MCF 10A (cell line): ENCODE measurements around the gene KIAA0513. TPM values are rescaled to one million over a fixed set of nuclear protein-coding genes. Genes with fewer than 3 reads are reported as not detected.

Experiments used
- BruUV-seq: library from RNA; stranded (reverse); fragments of 400-500 nt; replicated peaks from 2 replicates; lab custom pipeline; 2021; lab: Mats Ljungman, UMichigan
- CTCF ChIA-PET: fragments of 300-600 bp; sonication (Branson Sonifier 250); formaldehyde crosslinking; extraction: SDS; loops from one replicate; lab custom pipeline; 2021; ENCODE audit warnings: antibody characterized with exemption, inconsistent platforms; lab: Yijun Ruan, JAX
- POLR2A ChIA-PET: fragments of 300-600, 350-650 bp; sonication (Branson Sonifier 250); formaldehyde crosslinking; extraction: SDS; loops from one replicate; lab custom pipeline; 2020; ENCODE audit warnings: antibody characterized with exemption, inconsistent platforms; lab: Yijun Ruan, JAX
- DNase-seq: peaks from one replicate; pipeline ENCODE4 v3.0.0-alpha.2; 2018; ENCODE audit not compliant: unreplicated experiment
- H3K27ac Mint-ChIP-seq: one replicate; pipeline ENCODE4 v1.8.0; 2022; ENCODE audit warnings: mild to moderate bottlenecking, low read depth, mixed read lengths; ENCODE audit not compliant: unreplicated experiment
- H3K27me3 Mint-ChIP-seq: one replicate; pipeline ENCODE4 v1.8.0; 2022; ENCODE audit warnings: mixed read lengths; ENCODE audit not compliant: insufficient read depth, unreplicated experiment
- H3K36me3 Mint-ChIP-seq: one replicate; pipeline ENCODE4 v1.8.0; 2022; ENCODE audit warnings: mild to moderate bottlenecking, moderate library complexity, mixed read lengths; ENCODE audit not compliant: insufficient read depth, unreplicated experiment
- H3K4me1 Mint-ChIP-seq: one replicate; pipeline ENCODE4 v1.8.0; 2022; ENCODE audit warnings: mixed read lengths; ENCODE audit not compliant: insufficient read depth, unreplicated experiment
- H3K4me3 Mint-ChIP-seq: one replicate; pipeline ENCODE4 v1.8.0; 2022; ENCODE audit warnings: mild to moderate bottlenecking, moderate library complexity, mixed read lengths; ENCODE audit not compliant: unreplicated experiment
- H3K9me3 Mint-ChIP-seq: one replicate; pipeline ENCODE4 v1.8.0; 2022; ENCODE audit warnings: mixed read lengths; ENCODE audit not compliant: unreplicated experiment
- intact Hi-C: fragments of 100-400 bp; cut with micrococcal nuclease; formaldehyde crosslinking; loops from 2 replicates; pipeline ENCODE4 v1.14.1; 2022
- total RNA-seq: library from RNA; stranded (reverse); gene quantifications from 2 replicates; pipeline ENCODE4 v1.2.3, GENCODE V29; 2022
- TF ChIP-seq, protein P1 (sequence below): fragments of 200-600 bp; IDR thresholded peaks from one replicate; pipeline ENCODE4 v1.8.0; 2022; ENCODE audit warnings: antibody characterized with exemption, mild to moderate bottlenecking; ENCODE audit not compliant: unreplicated experiment

Gene KIAA0513
- total RNA-seq, 1 experiment from 2014 or later, result 4.2 TPM

GRCh38 chr16:85098565-85098964 is 71.0 kb downstream of the KIAA0513 start:
- TF ChIP-seq, protein P1, sequence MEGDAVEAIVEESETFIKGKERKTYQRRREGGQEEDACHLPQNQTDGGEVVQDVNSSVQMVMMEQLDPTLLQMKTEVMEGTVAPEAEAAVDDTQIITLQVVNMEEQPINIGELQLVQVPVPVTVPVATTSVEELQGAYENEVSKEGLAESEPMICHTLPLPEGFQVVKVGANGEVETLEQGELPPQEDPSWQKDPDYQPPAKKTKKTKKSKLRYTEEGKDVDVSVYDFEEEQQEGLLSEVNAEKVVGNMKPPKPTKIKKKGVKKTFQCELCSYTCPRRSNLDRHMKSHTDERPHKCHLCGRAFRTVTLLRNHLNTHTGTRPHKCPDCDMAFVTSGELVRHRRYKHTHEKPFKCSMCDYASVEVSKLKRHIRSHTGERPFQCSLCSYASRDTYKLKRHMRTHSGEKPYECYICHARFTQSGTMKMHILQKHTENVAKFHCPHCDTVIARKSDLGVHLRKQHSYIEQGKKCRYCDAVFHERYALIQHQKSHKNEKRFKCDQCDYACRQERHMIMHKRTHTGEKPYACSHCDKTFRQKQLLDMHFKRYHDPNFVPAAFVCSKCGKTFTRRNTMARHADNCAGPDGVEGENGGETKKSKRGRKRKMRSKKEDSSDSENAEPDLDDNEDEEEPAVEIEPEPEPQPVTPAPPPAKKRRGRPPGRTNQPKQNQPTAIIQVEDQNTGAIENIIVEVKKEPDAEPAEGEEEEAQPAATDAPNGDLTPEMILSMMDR, result no peak
- no TSS peak for BruUV-seq
- no peak overlapping the region for H3K4me3 Mint-ChIP-seq
- DNase-seq, result no peak
- POLR2A ChIA-PET, result no interaction called here
- intact Hi-C loops, result no loop called here
- peaks cover 10% of the 10 kb centered on the region for H3K27me3 Mint-ChIP-seq
- no peaks in the 10 kb centered on the region for H3K4me1 Mint-ChIP-seq
- H3K27ac Mint-ChIP-seq, result no peak overlapping the region
- no peaks in the 10 kb centered on the region for H3K9me3 Mint-ChIP-seq
- H3K36me3 Mint-ChIP-seq, result no peaks in the 10 kb centered on the region
- CTCF ChIA-PET, result interaction anchor here (0.6 to 1.7 kb wide), 2 partner anchors 16 to 31 kb away, joined by 3 read pairs; no protein-coding TSS in a partner anchor

DNA sequence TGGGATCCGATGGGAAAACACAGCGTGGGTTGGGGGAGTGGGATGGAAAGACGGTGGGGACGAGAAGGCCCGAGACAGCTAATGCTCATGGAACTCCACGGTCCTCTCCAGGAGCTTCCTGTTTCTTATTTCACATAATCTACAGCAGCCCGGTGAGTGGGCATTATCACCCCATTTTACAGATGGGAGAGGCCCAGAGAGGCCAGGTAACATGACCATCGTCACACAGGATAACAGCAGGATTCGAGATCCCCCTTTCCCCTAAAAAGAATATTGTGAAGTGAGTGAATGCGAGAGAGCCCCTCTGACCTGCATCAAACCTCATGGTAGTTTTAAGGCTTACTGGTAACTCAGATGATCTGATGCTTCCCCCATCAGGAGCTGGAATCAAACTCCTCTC is 72.7 kb downstream of the KIAA0513 start:
- no TSS peak for BruUV-seq
- no peaks in the 10 kb centered on the region for H3K36me3 Mint-ChIP-seq
- intact Hi-C loops, result no loop called here
- CTCF ChIA-PET, result interaction anchor here (0.6 to 1.1 kb wide), 2 partner anchors 13 to 320 kb away, joined by 3 to 6 read pairs; no protein-coding TSS in a partner anchor
- no peak overlapping the region for H3K27ac Mint-ChIP-seq
- H3K4me3 Mint-ChIP-seq, result no peak overlapping the region
- H3K4me1 Mint-ChIP-seq, result no peaks in the 10 kb centered on the region
- POLR2A ChIA-PET, result no interaction called here
- H3K27me3 Mint-ChIP-seq, result no peaks in the 10 kb centered on the region
- no peaks in the 10 kb centered on the region for H3K9me3 Mint-ChIP-seq
- TF ChIP-seq, protein P1, result no peak
- DNase-seq, result no peak

DNA sequence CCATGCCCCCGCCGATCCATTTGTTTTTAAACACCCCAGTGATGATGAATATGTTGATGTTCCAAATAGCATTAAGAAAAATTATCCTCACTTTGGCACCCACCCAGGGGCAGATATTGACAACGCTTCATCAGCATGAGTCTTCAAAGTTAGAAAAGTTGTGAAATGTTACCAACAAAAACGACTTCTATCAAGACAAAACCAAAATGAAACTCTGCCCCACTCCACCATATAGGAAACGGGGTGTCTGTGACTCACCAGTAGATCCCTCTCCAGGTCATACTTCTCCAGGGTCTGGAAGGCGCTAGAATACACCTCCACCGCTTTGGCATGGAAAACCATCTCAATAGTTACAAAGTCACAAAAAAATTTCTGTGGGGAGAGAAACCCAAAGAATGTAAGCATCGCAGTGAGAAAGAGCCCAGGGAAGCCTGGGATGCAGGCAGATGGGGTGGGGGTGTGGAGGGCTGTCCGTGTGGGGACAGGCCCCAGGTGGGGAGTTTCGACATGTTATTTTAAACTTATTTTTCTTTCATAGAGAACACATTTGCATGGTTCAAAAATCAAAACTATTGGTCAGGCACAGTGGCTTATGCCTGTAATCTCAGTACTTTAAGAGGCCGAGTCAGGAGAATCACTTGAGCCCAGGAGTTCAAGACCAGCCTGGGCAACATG is 74.5 kb downstream of the KIAA0513 start:
- Mint-ChIP-seq H3K4me1 (no peaks in the 10 kb centered on the region), H3K4me3 (no peak overlapping the region), H3K9me3 (no peaks in the 10 kb centered on the region), H3K36me3 (no peaks in the 10 kb centered on the region), H3K27ac (no peak overlapping the region), H3K27me3 (no peaks in the 10 kb centered on the region)
- TF ChIP-seq, protein P1, result no peak
- ChIA-PET CTCF (interaction anchor here (0.7 to 1.4 kb wide), 2 partner anchors 13 to 139 kb away, joined by 3 to 4 read pairs; no protein-coding TSS in a partner anchor), POLR2A (no interaction called here)
- intact Hi-C loops, result no loop called here
- BruUV-seq, result no TSS peak
- DNase-seq, result no peak

DNA sequence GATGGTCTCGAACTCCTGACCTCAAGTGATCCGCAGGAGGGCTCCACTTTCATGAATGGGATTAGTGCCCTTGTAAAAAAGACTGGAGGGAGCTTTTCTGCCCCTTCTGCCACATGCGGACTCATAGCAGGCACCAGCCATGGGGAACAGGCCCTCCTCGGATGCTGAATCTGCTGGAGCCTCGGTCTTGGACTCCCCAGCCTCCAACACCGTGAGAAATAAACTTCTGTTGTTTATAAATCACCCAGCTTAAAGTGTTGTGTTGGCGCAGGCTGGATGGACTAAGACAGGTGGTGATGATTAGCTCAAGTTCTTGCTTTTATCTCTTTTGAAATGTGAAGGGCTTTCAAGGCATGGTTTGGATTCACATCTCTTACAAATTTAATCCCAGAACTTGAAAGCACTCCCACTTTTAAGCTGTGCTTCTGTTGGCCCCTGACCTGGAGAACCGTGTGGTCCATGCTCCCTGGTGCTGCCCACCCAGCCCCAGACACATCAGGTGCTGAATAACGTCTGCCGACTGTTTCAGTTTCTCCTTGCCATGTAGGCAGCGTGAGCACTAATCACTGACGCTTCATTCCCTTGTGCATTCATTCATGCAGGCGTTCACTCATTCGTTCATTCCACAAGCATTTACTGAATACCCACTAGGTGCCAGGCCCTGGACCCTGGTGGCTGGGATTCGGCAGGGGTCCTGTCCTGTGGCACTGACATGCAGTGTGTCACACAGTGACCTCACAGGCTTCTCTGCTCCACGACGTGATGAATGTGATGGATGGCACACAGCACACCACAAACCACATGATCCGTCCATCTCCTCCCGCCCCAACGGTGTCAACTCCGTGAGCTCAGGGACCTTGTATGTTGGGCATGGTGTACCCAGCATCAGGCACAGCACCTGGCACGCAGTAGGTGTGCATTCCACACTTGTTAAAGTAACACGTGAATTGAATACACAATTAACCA is 75.8 kb downstream of the KIAA0513 start:
- H3K4me1 Mint-ChIP-seq, result no peaks in the 10 kb centered on the region
- ChIA-PET POLR2A (no interaction called here), CTCF (interaction anchor here (0.6 to 0.7 kb wide), 2 partner anchors 9 to 176 kb away, joined by 3 read pairs; no protein-coding TSS in a partner anchor)

More for the DNA sequence above, 75.8 kb downstream of the KIAA0513 start:
- TF ChIP-seq, protein P1, result no peak
- Mint-ChIP-seq H3K9me3 (no peaks in the 10 kb centered on the region), H3K27me3 (no peaks in the 10 kb centered on the region), H3K27ac (no peak overlapping the region), H3K4me3 (no peak overlapping the region), H3K36me3 (no peaks in the 10 kb centered on the region)
- BruUV-seq, result no TSS peak
- intact Hi-C loops, result no loop called here
- DNase-seq, result no peak
